Measurements from ENCODE around the gene PITPNM3. TPM values are rescaled to one million over a fixed set of nuclear protein-coding genes. Genes with fewer than 3 reads are reported as not detected.

The PITPNM3 gene
- total RNA-seq, 1 donor from 2014 or later: 1.4 TPM

DNA sequence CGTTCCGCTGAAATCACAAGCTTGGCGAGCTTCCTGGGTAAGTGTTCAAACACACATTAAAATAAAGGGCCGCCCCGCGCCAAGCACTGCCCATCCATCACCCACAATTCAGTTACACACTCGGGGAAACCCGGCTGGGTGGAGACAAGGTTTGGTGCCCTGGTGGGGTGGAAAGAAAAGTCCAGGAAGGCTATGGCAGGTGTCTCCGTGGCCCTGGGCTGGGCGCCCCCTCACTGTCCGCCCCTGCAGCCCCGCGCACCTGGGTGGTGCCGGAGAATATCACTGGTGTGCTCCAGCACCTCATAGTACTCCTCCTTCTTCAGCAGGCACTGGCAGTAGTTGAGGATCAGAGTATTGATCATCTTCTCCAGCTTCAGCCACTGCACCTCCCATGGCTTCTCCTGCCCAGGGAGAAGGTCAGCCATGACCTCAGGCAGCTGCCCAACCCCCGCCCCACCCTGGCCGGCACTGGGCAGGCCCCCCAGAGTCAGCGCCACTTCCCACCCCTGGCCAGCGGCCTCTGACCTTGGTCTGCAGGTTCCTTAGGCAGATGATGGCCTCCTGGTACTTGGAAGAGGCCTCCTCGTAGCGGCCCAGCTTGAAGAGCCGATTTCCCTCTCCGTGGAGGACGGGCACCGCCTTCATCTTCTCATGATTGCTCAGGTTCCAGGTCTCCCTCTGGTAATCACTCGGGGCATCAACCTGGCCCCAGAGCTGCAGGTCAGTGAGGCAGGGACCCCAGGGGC is 129.8 kb downstream of the PITPNM3 start:
- Mint-ChIP-seq H3K4me1 (ENCODE audit: low read depth, unreplicated experiment) (peaks cover 18% of the 10 kb centered on the region), H3K4me3 (ENCODE audit: unreplicated experiment) (no peak overlapping the region), H3K27ac (ENCODE audit: unreplicated experiment) (no peak overlapping the region)

DNA sequence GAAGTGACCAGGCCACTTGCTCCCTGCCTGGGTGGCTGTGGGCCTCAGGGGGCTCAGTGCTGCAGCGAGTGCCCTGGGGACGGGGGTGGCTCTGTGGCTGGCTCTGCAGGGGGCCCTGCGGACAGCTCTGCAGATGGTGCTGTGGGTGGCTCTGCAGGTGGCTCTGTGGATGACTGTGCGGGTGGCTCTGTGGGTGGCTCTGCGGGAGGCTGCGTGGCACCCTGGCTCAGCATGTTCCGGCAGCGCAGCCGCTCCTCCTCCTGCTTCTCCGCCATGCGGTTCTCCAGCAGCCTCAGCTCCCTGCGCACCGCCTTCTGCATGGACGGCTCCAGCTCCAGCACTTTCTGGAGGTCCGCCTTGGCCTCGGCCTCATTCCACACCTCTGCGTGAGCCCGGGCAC is 130.9 kb downstream of the PITPNM3 start:
- DNase-seq: no peak
- H3K27ac Mint-ChIP-seq (ENCODE audit: unreplicated experiment): no peak overlapping the region
- peaks cover 3% of the 10 kb centered on the region for H3K27me3 Mint-ChIP-seq (ENCODE audit: unreplicated experiment)

More for the DNA sequence above, 129.8 kb downstream of the PITPNM3 start:
- DNase-seq: no peak
- H3K27me3 Mint-ChIP-seq (ENCODE audit: unreplicated experiment): peaks cover 3% of the 10 kb centered on the region
- H3K36me3 Mint-ChIP-seq (ENCODE audit: unreplicated experiment): no peaks in the 10 kb centered on the region
- peaks cover 3% of the 10 kb centered on the region for H3K9me3 Mint-ChIP-seq (ENCODE audit: unreplicated experiment)
- TF ChIP-seq, protein P1, sequence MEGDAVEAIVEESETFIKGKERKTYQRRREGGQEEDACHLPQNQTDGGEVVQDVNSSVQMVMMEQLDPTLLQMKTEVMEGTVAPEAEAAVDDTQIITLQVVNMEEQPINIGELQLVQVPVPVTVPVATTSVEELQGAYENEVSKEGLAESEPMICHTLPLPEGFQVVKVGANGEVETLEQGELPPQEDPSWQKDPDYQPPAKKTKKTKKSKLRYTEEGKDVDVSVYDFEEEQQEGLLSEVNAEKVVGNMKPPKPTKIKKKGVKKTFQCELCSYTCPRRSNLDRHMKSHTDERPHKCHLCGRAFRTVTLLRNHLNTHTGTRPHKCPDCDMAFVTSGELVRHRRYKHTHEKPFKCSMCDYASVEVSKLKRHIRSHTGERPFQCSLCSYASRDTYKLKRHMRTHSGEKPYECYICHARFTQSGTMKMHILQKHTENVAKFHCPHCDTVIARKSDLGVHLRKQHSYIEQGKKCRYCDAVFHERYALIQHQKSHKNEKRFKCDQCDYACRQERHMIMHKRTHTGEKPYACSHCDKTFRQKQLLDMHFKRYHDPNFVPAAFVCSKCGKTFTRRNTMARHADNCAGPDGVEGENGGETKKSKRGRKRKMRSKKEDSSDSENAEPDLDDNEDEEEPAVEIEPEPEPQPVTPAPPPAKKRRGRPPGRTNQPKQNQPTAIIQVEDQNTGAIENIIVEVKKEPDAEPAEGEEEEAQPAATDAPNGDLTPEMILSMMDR (IDR thresholded peaks at IDR 0.05; ENCODE audit: partially characterized antibody, unreplicated experiment): no peak

DNA sequence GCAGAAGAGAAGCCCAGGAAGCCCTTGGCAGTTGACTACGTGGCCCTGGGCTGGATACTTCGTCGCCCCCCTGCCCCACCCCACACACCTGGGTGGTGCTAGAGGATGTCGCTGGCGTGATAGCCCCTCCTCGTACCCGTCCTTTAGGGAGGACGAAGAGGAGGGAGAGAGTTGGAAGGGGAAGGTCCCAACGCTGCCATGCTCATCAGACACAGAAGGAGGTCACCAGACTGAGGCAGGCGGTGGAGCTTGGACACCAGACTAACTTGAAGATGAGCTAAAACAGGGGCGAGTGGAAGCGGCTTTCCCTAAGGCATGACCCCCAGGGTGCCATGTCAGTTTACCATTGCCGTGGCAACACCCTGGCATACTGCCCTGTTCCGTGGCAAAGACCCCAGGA is 132.4 kb downstream of the PITPNM3 start:
- TF ChIP-seq, protein P1 (IDR thresholded peaks at IDR 0.05; ENCODE audit: partially characterized antibody, unreplicated experiment): no peak
- Mint-ChIP-seq H3K4me3 (ENCODE audit: unreplicated experiment) (no peak overlapping the region), H3K27me3 (ENCODE audit: unreplicated experiment) (peaks cover 3% of the 10 kb centered on the region), H3K36me3 (ENCODE audit: unreplicated experiment) (no peaks in the 10 kb centered on the region), H3K4me1 (ENCODE audit: low read depth, unreplicated experiment) (peaks cover 13% of the 10 kb centered on the region), H3K9me3 (ENCODE audit: unreplicated experiment) (no peaks in the 10 kb centered on the region), H3K27ac (ENCODE audit: unreplicated experiment) (no peak overlapping the region)
- no peak for DNase-seq

More for the DNA sequence above, 130.9 kb downstream of the PITPNM3 start:
- Mint-ChIP-seq H3K9me3 (ENCODE audit: unreplicated experiment) (no peaks in the 10 kb centered on the region), H3K36me3 (ENCODE audit: unreplicated experiment) (no peaks in the 10 kb centered on the region), H3K4me3 (ENCODE audit: unreplicated experiment) (no peak overlapping the region), H3K4me1 (ENCODE audit: low read depth, unreplicated experiment) (peaks cover 18% of the 10 kb centered on the region)
- TF ChIP-seq, protein P1 (IDR thresholded peaks at IDR 0.05; ENCODE audit: partially characterized antibody, unreplicated experiment): no peak

DNA sequence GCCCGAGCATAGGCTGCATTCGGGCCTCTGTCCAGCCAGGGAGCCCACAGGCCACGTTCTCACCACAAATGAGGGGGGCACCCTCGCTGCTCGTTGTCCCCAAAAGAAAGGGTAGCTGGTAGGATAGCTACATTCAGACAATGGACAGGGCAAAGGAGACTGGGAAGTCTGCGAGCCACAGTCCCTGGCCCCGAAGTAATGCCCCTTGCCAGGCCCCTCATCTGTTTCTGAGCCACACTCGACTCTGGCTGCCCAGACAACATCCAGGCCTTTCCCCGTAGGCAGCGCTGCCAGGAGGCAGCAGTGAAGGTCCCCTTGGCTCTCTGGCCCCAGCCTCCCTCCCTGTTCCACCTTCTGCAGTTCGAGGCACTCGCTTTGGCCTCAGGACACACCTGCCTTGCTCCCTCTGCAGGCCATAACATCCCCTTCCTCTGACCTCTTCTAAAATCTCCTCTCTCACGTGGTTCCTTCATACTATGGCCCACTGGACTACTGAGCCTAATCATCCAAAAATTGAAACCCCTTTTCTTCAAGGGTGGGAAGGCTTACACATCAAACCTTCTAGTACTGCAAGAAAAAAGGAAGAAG is 133.6 kb downstream of the PITPNM3 start:
- Mint-ChIP-seq H3K36me3 (ENCODE audit: unreplicated experiment) (no peaks in the 10 kb centered on the region), H3K4me3 (ENCODE audit: unreplicated experiment) (no peak overlapping the region), H3K4me1 (ENCODE audit: low read depth, unreplicated experiment) (peaks cover 13% of the 10 kb centered on the region), H3K27ac (ENCODE audit: unreplicated experiment) (no peak overlapping the region), H3K9me3 (ENCODE audit: unreplicated experiment) (peaks cover under 1% of the 10 kb centered on the region), H3K27me3 (ENCODE audit: unreplicated experiment) (peaks cover 4% of the 10 kb centered on the region)
- TF ChIP-seq, protein P1 (IDR thresholded peaks at IDR 0.05; ENCODE audit: partially characterized antibody, unreplicated experiment): no peak
- no peak for DNase-seq
